ENCODE results near the gene SCYL1. TPM values are rescaled to one million over a fixed set of nuclear protein-coding genes. Genes with fewer than 3 reads are reported as not detected.

The SCYL1 gene
- total and polyA plus RNA-seq, 4 donors: 54.3 to 107 (median 86.5) TPM

DNA sequence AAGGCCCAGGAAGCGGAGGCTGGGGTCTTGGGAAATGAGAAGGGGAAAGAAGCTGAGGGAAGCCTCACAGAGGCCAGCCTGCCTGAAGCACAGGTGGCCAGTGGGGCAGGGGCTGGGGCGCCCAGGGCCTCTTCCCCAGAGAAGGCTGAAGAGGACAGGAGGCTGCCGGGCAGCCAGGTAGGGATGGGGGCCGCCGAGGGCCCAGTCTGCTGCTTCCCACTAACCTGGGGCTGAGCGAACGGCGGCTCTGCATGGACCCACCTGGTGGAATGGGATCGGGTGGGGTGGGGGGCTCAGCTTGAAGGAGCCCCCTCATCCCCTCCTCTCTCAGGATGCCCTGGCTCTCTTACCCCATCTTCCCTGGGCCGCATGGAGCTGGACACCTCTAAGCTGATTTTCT lies 58.7 kb downstream of the SCYL1 start:
- Histone ChIP-seq H3K27me3 (ENCODE audit: control insufficient read depth in 3 of 3, insufficient read depth in 3 of 3, low read length in 2 of 3) (peaks cover 0 to 15% (median 3%) of the 10 kb centered on the region in 3 donors), H3K27ac (ENCODE audit: low read depth in 1 of 2, low read length in 1 of 2) (no peak overlapping the region), H3K9me3 (ENCODE audit: control insufficient read depth in 4 of 4, insufficient read depth in 3 of 4, low read length in 3 of 4) (peaks cover 0 to 3% (median 0%) of the 10 kb centered on the region in 4 donors), H3K4me1 (ENCODE audit: control insufficient read depth in 5 of 5, insufficient read depth in 5 of 5, low read length in 5 of 5) (peaks cover 0 to 4% (median 0%) of the 10 kb centered on the region in 5 donors), H3K36me3 (ENCODE audit: control insufficient read depth in 4 of 4, insufficient read depth in 4 of 4, low read length in 4 of 4) (peaks cover 0 to 53% (median 15%) of the 10 kb centered on the region in 4 donors), H3K9ac (ENCODE audit: insufficient read depth in 1 of 2, low read length in 2 of 2) (no peak overlapping the region), H3K4me3 (no peak overlapping the region)
- no peak for TF ChIP-seq CTCF (IDR thresholded peaks at IDR 0.05; ENCODE audit: control extremely low read depth, extremely low read depth)
- 83 to 96% methylated on average over 6 to 10 of the region's 10 CpGs for WGBS, 2 donors
- DNase-seq (no peak), ATAC-seq (ENCODE audit: insufficient read depth, low FRiP score) (no peak)

- no peak overlapping the region for H3K4me3 ChIP-seq
- H3K9me3 ChIP-seq (ENCODE audit: control insufficient read depth in 4 of 4, insufficient read depth in 3 of 4, low read length in 3 of 4): peaks cover 0 to 3% (median 0%) of the 10 kb centered on the region in 4 donors
- H3K27me3 ChIP-seq (ENCODE audit: control insufficient read depth in 3 of 3, insufficient read depth in 3 of 3, low read length in 2 of 3): peaks cover 0 to 15% (median 3%) of the 10 kb centered on the region in 3 donors
- no peak for DNase-seq
- no peak for ATAC-seq (ENCODE audit: insufficient read depth, low FRiP score)
- H3K4me1 ChIP-seq (ENCODE audit: control insufficient read depth in 5 of 5, insufficient read depth in 5 of 5, low read length in 5 of 5): peaks cover 0 to 4% (median 0%) of the 10 kb centered on the region in 5 donors
- H3K36me3 ChIP-seq (ENCODE audit: control insufficient read depth in 4 of 4, insufficient read depth in 4 of 4, low read length in 4 of 4): peaks cover 0 to 53% (median 15%) of the 10 kb centered on the region in 4 donors
- 71 to 82% methylated on average over 8 of the region's 8 CpGs for WGBS, 2 donors
- no peak overlapping the region for H3K9ac ChIP-seq (ENCODE audit: insufficient read depth in 1 of 2, low read length in 2 of 2)
- no peak overlapping the region for H3K27ac ChIP-seq (ENCODE audit: low read depth in 1 of 2, low read length in 1 of 2)
- TF ChIP-seq CTCF (IDR thresholded peaks at IDR 0.05; ENCODE audit: control extremely low read depth, extremely low read depth): no peak
Observed at GRCh38 chr11:65584106-65584505, 59.2 kb downstream of the SCYL1 start.

DNA sequence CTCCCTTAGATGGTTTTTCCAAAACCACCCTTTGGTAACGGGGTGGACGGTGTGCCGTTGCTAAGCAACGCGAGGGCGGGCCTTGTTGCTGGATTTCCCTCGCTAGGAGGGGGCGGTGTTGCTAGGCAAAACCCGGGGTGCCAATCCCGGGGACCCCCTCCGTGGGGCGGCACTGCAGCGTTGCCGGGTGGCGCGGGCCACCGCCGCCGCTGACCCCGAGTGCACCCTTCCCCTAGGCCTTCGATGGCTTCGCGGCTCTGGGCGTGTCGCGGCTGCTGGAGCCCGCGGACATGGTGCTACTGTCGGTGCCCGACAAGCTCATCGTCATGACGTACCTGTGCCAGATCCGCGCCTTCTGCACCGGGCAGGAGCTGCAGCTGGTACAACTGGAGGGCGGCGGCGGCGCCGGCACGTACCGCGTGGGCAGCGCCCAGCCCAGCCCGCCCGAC lies 59.9 kb downstream of the SCYL1 start:
- ATAC-seq (ENCODE audit: insufficient read depth, low FRiP score) (no peak), DNase-seq (peak; percentile 35 to 56 (median 43))
- H3K27ac ChIP-seq (ENCODE audit: low read depth in 1 of 2, low read length in 1 of 2): no peak overlapping the region
- no peak overlapping the region for H3K9ac ChIP-seq (ENCODE audit: insufficient read depth in 1 of 2, low read length in 2 of 2)
- H3K36me3 ChIP-seq (ENCODE audit: control insufficient read depth in 4 of 4, insufficient read depth in 4 of 4, low read length in 4 of 4): peaks cover 0 to 48% (median 14%) of the 10 kb centered on the region in 4 donors
- no peak overlapping the region for H3K4me3 ChIP-seq
- peaks cover 0 to 4% (median 0%) of the 10 kb centered on the region in 5 donors for H3K4me1 ChIP-seq (ENCODE audit: control insufficient read depth in 5 of 5, insufficient read depth in 5 of 5, low read length in 5 of 5)
- 75 to 85% methylated on average over 46 of the region's 46 CpGs for WGBS, 2 donors
- H3K9me3 ChIP-seq (ENCODE audit: control insufficient read depth in 4 of 4, insufficient read depth in 3 of 4, low read length in 3 of 4): peaks cover 0 to 3% (median 0%) of the 10 kb centered on the region in 4 donors
- no peak for TF ChIP-seq CTCF (IDR thresholded peaks at IDR 0.05; ENCODE audit: control extremely low read depth, extremely low read depth)
- H3K27me3 ChIP-seq (ENCODE audit: control insufficient read depth in 3 of 3, insufficient read depth in 3 of 3, low read length in 2 of 3): peaks cover 0 to 15% (median 3%) of the 10 kb centered on the region in 3 donors
